CD4-positive, alpha-beta T cell treated with Interleukin-17A for 1 hour (primary cell): ENCODE data around the gene SLC25A13.
"Not testable (repeated sequence)": the region's sequence is repeated elsewhere in the genome, so short reads cannot be mapped to it uniquely, and the experiment has no call there.

Source experiments
- DNase-seq: peaks from one replicate; pipeline ENCODE4 v3.0.0-alpha.2; 2020

Gene SLC25A13

GRCh38 chr7:96196676-96197075 lies 125.2 kb downstream of the SLC25A13 start:
- DNase-seq: no peak

- no peak for DNase-seq
These were observed 132.6 kb downstream of the SLC25A13 start for GRCh38 chr7:96189129-96189820.

- no peak for DNase-seq
These were observed 133.3 kb downstream of the SLC25A13 start for GRCh38 chr7:96188591-96188991.

- no peak for DNase-seq
These were observed 133.7 kb downstream of the SLC25A13 start for GRCh38 chr7:96188174-96188581.

- DNase-seq: no peak
These were observed 134.2 kb downstream of the SLC25A13 start for GRCh38 chr7:96187735-96188134.

- DNase-seq: no peak
These were observed 137.1 kb downstream of the SLC25A13 start for GRCh38 chr7:96184783-96185182.

- DNase-seq: no peak
These were observed 138.7 kb downstream of the SLC25A13 start for GRCh38 chr7:96183163-96183670.

- DNase-seq: no peak
These were observed 139.3 kb downstream of the SLC25A13 start for GRCh38 chr7:96182424-96183158.

GRCh38 chr7:96181174-96181573 lies 140.7 kb downstream of the SLC25A13 start:
- no peak for DNase-seq

GRCh38 chr7:96179837-96180236 lies 142.1 kb downstream of the SLC25A13 start:
- DNase-seq: no peak

- DNase-seq: no peak
These were observed 142.6 kb downstream of the SLC25A13 start for GRCh38 chr7:96179341-96179740.

- no peak for DNase-seq
These were observed 143.3 kb downstream of the SLC25A13 start for GRCh38 chr7:96178581-96178980.

GRCh38 chr7:96177353-96177752 lies 144.5 kb downstream of the SLC25A13 start:
- DNase-seq: no peak

- no peak for DNase-seq
These were observed 147.1 kb downstream of the SLC25A13 start for GRCh38 chr7:96174812-96175211.

GRCh38 chr7:96173781-96174180 lies 148.1 kb downstream of the SLC25A13 start:
- DNase-seq: no peak

- DNase-seq: no peak
These were observed 152.5 kb downstream of the SLC25A13 start for GRCh38 chr7:96169439-96169838.

GRCh38 chr7:96167424-96167823 lies 154.5 kb downstream of the SLC25A13 start:
- DNase-seq: no peak

GRCh38 chr7:96161897-96162296 lies 160.0 kb downstream of the SLC25A13 start:
- no peak for DNase-seq

- no peak for DNase-seq
These were observed 164.0 kb downstream of the SLC25A13 start for GRCh38 chr7:96157856-96158255.

- DNase-seq: not testable (repeated sequence)
These were observed 167.4 kb downstream of the SLC25A13 start for GRCh38 chr7:96154506-96154905.

- DNase-seq: no peak
These were observed 169.2 kb downstream of the SLC25A13 start for GRCh38 chr7:96152706-96153105.

- no peak for DNase-seq
These were observed 170.0 kb downstream of the SLC25A13 start for GRCh38 chr7:96151889-96152288.

GRCh38 chr7:96144260-96144526 lies 177.7 kb downstream of the SLC25A13 start:
- no peak for DNase-seq

- DNase-seq: no peak
These were observed 178.2 kb downstream of the SLC25A13 start for GRCh38 chr7:96143495-96144259.
